Esophagus squamous epithelium (tissue), 5 donors: ENCODE data around the gene MN1. TPM values are rescaled to one million over a fixed set of nuclear protein-coding genes. Genes with fewer than 3 reads are reported as not detected.
A peak's percentile ranks its signal among the peaks of the same experiment; 100 is the strongest.

Source experiments
- DNase-seq: peaks from one replicate; lab custom pipeline; 2025; lab: John Stamatoyannopoulos, UW
- H3K27ac ChIP-seq, 4 donors: fragments of 200-600 bp; sonication (generic); one replicate each; pipeline ENCODE4 v1.5.1; 2016 to 2019; ENCODE audit warnings: mild to moderate bottlenecking in 1 of 4
- H3K27me3 ChIP-seq, 4 donors: fragments of 200-600 bp; sonication (generic); 1 replicate in 3 of 4; 2 replicates in 1 of 4; pipeline versions ENCODE4 v1.5.1 to v1.6.0; 2017 to 2021; ENCODE audit warnings: antibody characterized with exemption in 1 of 4
- H3K36me3 ChIP-seq, 3 donors: fragments of 200-600 bp; sonication (generic); one replicate each; pipeline ENCODE4 v1.5.1; 2016 to 2019
- H3K4me1 ChIP-seq, 3 donors: fragments of 200-600 bp; sonication (generic); one replicate each; pipeline ENCODE4 v1.5.1; 2017 to 2019
- H3K4me3 ChIP-seq, 4 donors: fragments of 200-600 bp; sonication (generic); 1 replicate in 3 of 4; 2 replicates in 1 of 4; pipeline ENCODE4 v1.5.1; 2016 to 2019; ENCODE audit warnings: mild to moderate bottlenecking in 2 of 4, moderate library complexity in 1 of 4
- H3K9me3 ChIP-seq, 3 donors: fragments of 200-600 bp; sonication (generic); one replicate each; pipeline ENCODE4 v1.5.1; 2016 to 2019
- POLR2A ChIP-seq, 4 donors: fragments of 450-650 bp; IDR thresholded peaks; one replicate each; pipeline ENCODE4 v1.6.1; 2017; ENCODE audit warnings: antibody characterized with exemption in 4 of 4, mild to moderate bottlenecking in 4 of 4, moderate library complexity in 3 of 4
- WGBS, 2 donors: methylation state at CpG; one replicate each; pipeline ENCODE4 v1.1.5; 2018; 5-methylcytosine and 5-hydroxymethylcytosine counted together
- intact Hi-C: fragments of 100-400 bp; cut with DNase I; formaldehyde crosslinking; loops from one replicate; pipeline ENCODE4 v1.15.0; 2022
- total RNA-seq, 4 donors: library from RNA; depleted of rRNA; stranded (reverse); fragments of >200 nt; gene quantifications; one replicate each; pipeline ENCODE4 v1.1.0, GENCODE V29; 2016
- TF ChIP-seq, protein P1 (sequence below), 6 experiments: fragments of 450-650 bp in 4 of 6; fragments of 200-600 bp in 2 of 6; sonication (generic) in 2 of 6; IDR thresholded peaks; one replicate each; pipeline ENCODE4 v1.5.1; 2016 to 2019; ENCODE audit warnings: antibody characterized with exemption in 6 of 6, mild to moderate bottlenecking in 4 of 6, moderate library complexity in 4 of 6
- donor health status: DM: yes; HTN: yes; CAD: no.

The MN1 gene
- total RNA-seq, 4 donors from 2014 or later = 2.0 to 6.9 (median 3.1) TPM

DNA sequence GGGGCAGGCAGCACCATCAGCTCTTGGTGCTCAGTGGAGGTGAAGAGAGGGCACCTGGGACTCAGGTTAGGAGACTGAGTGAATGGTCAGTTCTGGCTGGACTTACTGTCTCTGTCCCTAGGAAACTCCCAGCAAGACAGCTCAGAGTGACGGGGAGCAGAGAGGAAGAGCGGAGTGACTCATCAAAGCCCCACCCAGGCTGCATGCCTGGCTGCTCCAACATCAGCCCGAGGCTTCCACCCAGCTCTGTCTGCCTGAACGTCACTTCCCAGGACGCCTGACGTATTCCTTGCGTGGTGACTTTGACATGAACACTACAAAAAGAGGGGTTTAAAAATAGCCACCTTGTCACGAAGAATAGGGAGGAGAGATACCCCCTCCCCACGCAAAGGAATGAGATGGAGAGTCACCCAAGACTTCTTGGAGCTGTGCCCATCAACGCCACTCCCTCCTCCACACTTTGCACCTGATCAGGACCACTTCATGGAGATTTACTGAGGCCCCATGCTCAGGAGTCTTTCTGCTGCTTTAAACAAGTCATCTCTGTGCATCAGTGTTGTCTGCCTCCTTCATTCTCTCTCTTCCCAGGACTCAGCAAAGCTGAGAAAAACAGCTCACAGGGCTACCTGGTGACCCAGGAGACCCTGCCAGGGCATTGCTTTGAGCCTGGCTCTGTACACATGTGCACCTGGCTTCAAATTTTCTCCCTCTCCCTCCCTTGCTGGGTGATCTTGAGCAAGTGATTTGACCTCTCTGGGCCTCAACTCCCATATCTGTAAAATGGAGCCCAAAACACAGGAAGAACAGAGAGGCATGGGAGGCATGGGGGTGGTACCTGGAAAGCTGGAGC is 83.1 kb downstream of the MN1 start:
- peak overlapping the region; percentile 70 to 89 (median 82) for H3K27ac ChIP-seq
- no peaks in the 10 kb centered on the region for H3K9me3 ChIP-seq
- H3K36me3 ChIP-seq = no peaks in the 10 kb centered on the region
- no peak for DNase-seq
- H3K4me1 ChIP-seq = peaks cover 14 to 50% (median 30%) of the 10 kb centered on the region in 3 donors
- no peak for TF ChIP-seq POLR2A (IDR thresholded peaks at IDR 0.05)
- TF ChIP-seq, protein P1, sequence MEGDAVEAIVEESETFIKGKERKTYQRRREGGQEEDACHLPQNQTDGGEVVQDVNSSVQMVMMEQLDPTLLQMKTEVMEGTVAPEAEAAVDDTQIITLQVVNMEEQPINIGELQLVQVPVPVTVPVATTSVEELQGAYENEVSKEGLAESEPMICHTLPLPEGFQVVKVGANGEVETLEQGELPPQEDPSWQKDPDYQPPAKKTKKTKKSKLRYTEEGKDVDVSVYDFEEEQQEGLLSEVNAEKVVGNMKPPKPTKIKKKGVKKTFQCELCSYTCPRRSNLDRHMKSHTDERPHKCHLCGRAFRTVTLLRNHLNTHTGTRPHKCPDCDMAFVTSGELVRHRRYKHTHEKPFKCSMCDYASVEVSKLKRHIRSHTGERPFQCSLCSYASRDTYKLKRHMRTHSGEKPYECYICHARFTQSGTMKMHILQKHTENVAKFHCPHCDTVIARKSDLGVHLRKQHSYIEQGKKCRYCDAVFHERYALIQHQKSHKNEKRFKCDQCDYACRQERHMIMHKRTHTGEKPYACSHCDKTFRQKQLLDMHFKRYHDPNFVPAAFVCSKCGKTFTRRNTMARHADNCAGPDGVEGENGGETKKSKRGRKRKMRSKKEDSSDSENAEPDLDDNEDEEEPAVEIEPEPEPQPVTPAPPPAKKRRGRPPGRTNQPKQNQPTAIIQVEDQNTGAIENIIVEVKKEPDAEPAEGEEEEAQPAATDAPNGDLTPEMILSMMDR (IDR thresholded peaks at IDR 0.05) = no peak
- intact Hi-C loops = no loop called here
- peak overlapping the region in 1 of 4 donors; percentile 34 for H3K4me3 ChIP-seq
- 17 to 19% methylated on average over 10 of the region's 10 CpGs for WGBS, 2 donors
- H3K27me3 ChIP-seq = peaks cover 0 to 4% (median 0%) of the 10 kb centered on the region in 4 donors

DNA sequence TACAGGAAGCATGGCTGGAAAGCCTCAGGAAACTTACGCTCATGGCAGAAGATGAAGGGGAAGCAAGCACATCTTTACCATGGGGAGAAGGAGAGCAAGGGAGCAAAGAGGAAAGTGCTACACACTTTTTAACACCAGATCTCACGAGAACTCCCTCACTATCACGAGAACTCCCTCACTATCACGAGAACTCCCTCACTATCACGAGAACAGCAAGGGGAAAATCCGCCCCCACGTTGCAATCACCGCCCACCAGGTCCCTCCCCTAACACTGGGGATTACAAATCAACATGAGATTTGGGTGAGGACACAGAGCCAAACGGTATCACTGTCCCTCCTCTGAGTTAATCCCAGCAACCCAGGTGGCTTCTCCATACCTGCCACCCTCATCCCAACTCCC is 84.5 kb downstream of the MN1 start:
- no peaks in the 10 kb centered on the region for H3K9me3 ChIP-seq
- H3K4me3 ChIP-seq = no peak overlapping the region
- H3K4me1 ChIP-seq = peaks cover 14 to 50% (median 30%) of the 10 kb centered on the region in 3 donors
- intact Hi-C loops = no loop called here
- WGBS, 2 donors = 68 to 87% methylated on average over 8 to 9 of the region's 9 CpGs
- no peak for TF ChIP-seq POLR2A (IDR thresholded peaks at IDR 0.05)
- TF ChIP-seq, protein P1 (IDR thresholded peaks at IDR 0.05) = no peak
- no peak for DNase-seq
- H3K27ac ChIP-seq = peak overlapping the region in 1 of 4 donors; percentile 89
- no peaks in the 10 kb centered on the region for H3K36me3 ChIP-seq
- peaks cover 0 to 4% (median 0%) of the 10 kb centered on the region in 4 donors for H3K27me3 ChIP-seq

DNA sequence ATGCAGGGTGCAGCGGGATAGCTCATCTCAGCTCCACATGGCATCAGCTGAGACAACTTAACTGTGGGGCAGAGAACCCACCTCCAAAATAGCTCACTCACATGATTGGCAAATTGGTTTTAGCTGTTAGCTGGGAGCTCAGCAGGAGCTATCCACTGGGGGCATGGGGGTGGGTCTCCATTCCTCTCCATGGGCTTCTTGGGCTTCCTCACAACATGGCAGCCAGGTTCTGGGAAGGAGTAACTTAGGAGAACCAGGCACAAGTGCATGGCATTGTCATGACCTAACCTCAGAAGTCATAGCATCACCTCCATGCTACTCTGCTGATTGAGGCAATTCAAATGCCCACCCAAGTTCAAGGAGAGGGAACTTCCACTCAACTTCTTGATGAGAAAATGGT is 85.5 kb downstream of the MN1 start:
- Histone ChIP-seq H3K4me1 (peaks cover 14 to 45% (median 30%) of the 10 kb centered on the region in 3 donors), H3K27ac (no peak overlapping the region), H3K27me3 (peaks cover 0 to 4% (median 0%) of the 10 kb centered on the region in 4 donors), H3K4me3 (no peak overlapping the region), H3K36me3 (no peaks in the 10 kb centered on the region), H3K9me3 (no peaks in the 10 kb centered on the region)
- no peak for TF ChIP-seq POLR2A (IDR thresholded peaks at IDR 0.05)
- TF ChIP-seq, protein P1 (IDR thresholded peaks at IDR 0.05) = no peak
- DNase-seq = no peak
- 100% methylated on average over 1 of the region's 1 CpG for WGBS, 2 donors
- intact Hi-C loops = no loop called here

DNA sequence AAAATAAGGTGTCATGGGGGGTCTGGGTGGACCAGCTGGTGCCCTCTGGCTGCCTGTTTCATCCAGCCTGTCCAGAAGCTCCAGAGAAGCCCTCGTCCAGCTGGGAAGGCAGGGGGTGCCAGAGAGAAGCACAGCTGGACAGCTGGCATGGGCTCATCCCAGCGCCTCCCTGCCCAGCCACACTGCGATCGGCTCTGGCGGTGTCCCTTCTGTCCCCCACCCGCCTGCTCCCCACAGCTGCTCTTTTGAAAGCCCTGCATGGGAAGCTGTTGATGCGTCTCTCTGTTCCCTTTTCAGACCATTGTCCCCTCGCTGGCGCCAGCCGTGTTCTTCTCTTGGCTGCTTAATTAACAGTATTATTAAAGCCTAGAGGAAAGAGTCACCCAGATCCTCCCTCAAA is 86.5 kb downstream of the MN1 start:
- Histone ChIP-seq H3K27ac (no peak overlapping the region), H3K9me3 (no peaks in the 10 kb centered on the region), H3K36me3 (no peaks in the 10 kb centered on the region), H3K27me3 (peaks cover 0 to 4% (median 0%) of the 10 kb centered on the region in 4 donors), H3K4me3 (no peak overlapping the region), H3K4me1 (peaks cover 14 to 36% (median 22%) of the 10 kb centered on the region in 3 donors)
- TF ChIP-seq POLR2A (IDR thresholded peaks at IDR 0.05) = no peak
- TF ChIP-seq, protein P1 (IDR thresholded peaks at IDR 0.05) = peak in 3 of 6 experiments; percentile 18 to 29 (median 21)
- DNase-seq = no peak
- 60 to 66% methylated on average over 6 to 9 of the region's 10 CpGs for WGBS, 2 donors
- intact Hi-C loops = no loop called here

DNA sequence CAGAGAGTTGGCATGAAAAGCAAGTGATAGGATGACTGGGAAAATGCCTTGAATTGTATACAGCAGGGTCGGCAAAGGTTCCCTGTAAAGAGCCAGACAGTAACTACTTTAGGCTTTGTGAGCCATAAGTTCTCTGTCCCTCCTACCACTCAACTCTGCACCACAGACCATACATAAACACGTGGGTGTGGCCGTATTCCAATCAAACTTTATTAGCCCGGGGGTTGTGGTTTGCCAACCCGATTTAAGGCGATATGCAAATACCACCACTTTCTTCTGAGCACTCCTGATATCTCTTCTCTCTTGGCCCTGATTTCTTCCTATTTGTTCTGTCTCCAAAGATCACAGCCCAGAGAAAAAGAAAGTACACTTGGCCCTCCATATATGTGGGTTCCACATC is 87.5 kb downstream of the MN1 start:
- WGBS, 2 donors = 34 to 58% methylated on average over 6 of the region's 6 CpGs
- intact Hi-C loops = no loop called here
- TF ChIP-seq POLR2A (IDR thresholded peaks at IDR 0.05) = no peak
- TF ChIP-seq, protein P1 (IDR thresholded peaks at IDR 0.05) = no peak
- Histone ChIP-seq H3K4me3 (no peak overlapping the region), H3K27me3 (peaks cover 0 to 4% (median 0%) of the 10 kb centered on the region in 4 donors), H3K27ac (no peak overlapping the region), H3K36me3 (no peaks in the 10 kb centered on the region), H3K4me1 (peaks cover 11 to 25% (median 16%) of the 10 kb centered on the region in 3 donors), H3K9me3 (no peaks in the 10 kb centered on the region)
- DNase-seq = no peak
